Omental fat pad (tissue), 4 donors: ENCODE results near the gene VPS29. TPM values are rescaled to one million over a fixed set of nuclear protein-coding genes. Genes with fewer than 3 reads are reported as not detected.
"Not testable (repeated sequence)": the region's sequence is repeated elsewhere in the genome, so short reads cannot be mapped to it uniquely, and the experiment has no call there.

Experiments
- ATAC-seq: fragments of 150-250 bp; one replicate; pipeline ENCODE4 v1.9.1; 2016; ENCODE audit warnings: mild to moderate bottlenecking, moderate library complexity; ENCODE audit not compliant: low FRiP score
- DNase-seq: peaks from one replicate; pipeline ENCODE4 v3.0.0-alpha.2; 2019; ENCODE audit warnings: low spot score
- CTCF ChIP-seq, 3 donors: fragments of 450-650 bp; IDR thresholded peaks; one replicate each; pipeline ENCODE4 v1.5.1; 2016 to 2017; ENCODE audit warnings: antibody characterized with exemption in 3 of 3, mild to moderate bottlenecking in 3 of 3, moderate library complexity in 2 of 3
- total RNA-seq, 4 donors: library from RNA; depleted of rRNA; stranded (reverse); fragments of >200 nt; gene quantifications; one replicate each; pipeline ENCODE4 v1.1.0, GENCODE V29; 2016

VPS29 gene
- total RNA-seq, 4 donors from 2014 or later, result 83.5 to 98.8 (median 86.8) TPM

GRCh38 chr12:110545812-110546211, 43.9 kb upstream of the VPS29 start:
- ATAC-seq (no peak), DNase-seq (no peak)
- TF ChIP-seq CTCF (IDR thresholded peaks at IDR 0.05), result no peak

GRCh38 chr12:110545259-110545658, 43.3 kb upstream of the VPS29 start:
- ATAC-seq, DNase-seq: not testable (repeated sequence)

- DNase-seq (no peak), ATAC-seq (no peak)
- TF ChIP-seq CTCF (IDR thresholded peaks at IDR 0.05), result no peak
Observed at GRCh38 chr12:110543965-110544364, 42.1 kb upstream of the VPS29 start.

GRCh38 chr12:110543252-110543959, 41.5 kb upstream of the VPS29 start:
- DNase-seq (peak; percentile 75), ATAC-seq (peak; percentile 75)
- no peak for TF ChIP-seq CTCF (IDR thresholded peaks at IDR 0.05)

- no peak for ATAC-seq
- no peak for TF ChIP-seq CTCF (IDR thresholded peaks at IDR 0.05)
- no peak for DNase-seq
Observed at GRCh38 chr12:110540048-110540447, 38.1 kb upstream of the VPS29 start.

- ATAC-seq (no peak), DNase-seq (no peak)
- no peak for TF ChIP-seq CTCF (IDR thresholded peaks at IDR 0.05)
Observed at GRCh38 chr12:110538869-110539622, 37.1 kb upstream of the VPS29 start.

- TF ChIP-seq CTCF (IDR thresholded peaks at IDR 0.05), result no peak
- peak; percentile 32 for ATAC-seq
- DNase-seq, result no peak
Observed at GRCh38 chr12:110537605-110538409, 35.9 kb upstream of the VPS29 start.
